Measurements from ENCODE around the gene ANKRD52. TPM values are rescaled to one million over a fixed set of nuclear protein-coding genes. Genes with fewer than 3 reads are reported as not detected.
A peak's percentile ranks its signal among the peaks of the same experiment; 100 is the strongest.

The ANKRD52 gene
- polyA plus RNA-seq, 1 donor (not counting 4 experiments of a cell fraction or from before 2014, with no cell fraction given): 14.0 TPM

DNA sequence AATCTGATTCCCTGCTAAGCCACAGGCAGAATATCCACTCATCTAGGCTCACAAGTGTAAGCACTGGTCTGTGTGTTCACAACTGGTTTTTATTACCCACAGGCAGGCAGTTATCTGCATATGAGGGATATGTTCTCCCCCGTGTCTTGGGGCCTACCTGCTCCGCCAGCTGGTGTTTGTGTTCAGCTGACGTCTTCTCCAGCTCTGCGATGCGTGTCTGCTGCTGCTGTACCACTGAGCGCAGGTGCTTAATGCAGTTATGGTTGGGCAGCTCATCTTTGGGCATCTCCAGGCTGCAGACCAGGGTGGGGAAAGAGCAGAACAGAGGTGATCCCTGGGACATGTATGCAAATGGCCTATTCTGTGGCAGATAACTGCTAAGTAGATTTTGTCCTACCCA lies 50.2 kb downstream of the ANKRD52 start:
- dilution Hi-C loops (cut with MboI; ENCODE audit: extremely low pct_ligation_motif_present, low sequenced_read_pairs): no loop called here
- no peak for FAIRE-seq
- Histone ChIP-seq H4K20me1 (ENCODE audit: control insufficient read depth, extremely low read depth, insufficient read depth, low read length) (no peaks in the 10 kb centered on the region), H3K4me1 (ENCODE audit: control insufficient read depth, extremely low read depth, insufficient read depth, low read length) (no peaks in the 10 kb centered on the region), H3K79me2 (ENCODE audit: control insufficient read depth, insufficient read depth, low read length) (no peaks in the 10 kb centered on the region), H3K9me3 (ENCODE audit: control insufficient read depth, low read depth, low read length) (no peaks in the 10 kb centered on the region), H3K36me3 (ENCODE audit: control insufficient read depth in 2 of 2, extremely low read depth in 1 of 2, insufficient read depth in 2 of 2, low read length in 2 of 2) (peaks cover 35 to 47% of the 10 kb centered on the region in 2 experiments), H3K4me2 (ENCODE audit: control insufficient read depth, extremely low read depth, insufficient read depth, low read depth, low read length) (no peak overlapping the region), H3K27me3 (ENCODE audit: control insufficient read depth, extremely low read depth, insufficient read depth, low read length) (no peaks in the 10 kb centered on the region), H3K9me1 (ENCODE audit: control insufficient read depth, extremely low read depth, insufficient read depth, low read length) (no peaks in the 10 kb centered on the region), H3K4me3 (ENCODE audit: control insufficient read depth in 2 of 3, extremely low read depth in 1 of 3, insufficient read depth in 2 of 3, low read depth in 1 of 3, low read length in 3 of 3) (no peak overlapping the region), H2AFZ (ENCODE audit: control insufficient read depth, low read length) (no peak overlapping the region), H3K27ac (ENCODE audit: control insufficient read depth, insufficient read depth, low read length) (no peak overlapping the region), H3K9ac (ENCODE audit: control insufficient read depth, extremely low read depth, insufficient read depth, low read length) (no peak overlapping the region)
- DNase-seq (ENCODE audit: low read depth, low spot score): no peak
- TF ChIP-seq, protein P1, sequence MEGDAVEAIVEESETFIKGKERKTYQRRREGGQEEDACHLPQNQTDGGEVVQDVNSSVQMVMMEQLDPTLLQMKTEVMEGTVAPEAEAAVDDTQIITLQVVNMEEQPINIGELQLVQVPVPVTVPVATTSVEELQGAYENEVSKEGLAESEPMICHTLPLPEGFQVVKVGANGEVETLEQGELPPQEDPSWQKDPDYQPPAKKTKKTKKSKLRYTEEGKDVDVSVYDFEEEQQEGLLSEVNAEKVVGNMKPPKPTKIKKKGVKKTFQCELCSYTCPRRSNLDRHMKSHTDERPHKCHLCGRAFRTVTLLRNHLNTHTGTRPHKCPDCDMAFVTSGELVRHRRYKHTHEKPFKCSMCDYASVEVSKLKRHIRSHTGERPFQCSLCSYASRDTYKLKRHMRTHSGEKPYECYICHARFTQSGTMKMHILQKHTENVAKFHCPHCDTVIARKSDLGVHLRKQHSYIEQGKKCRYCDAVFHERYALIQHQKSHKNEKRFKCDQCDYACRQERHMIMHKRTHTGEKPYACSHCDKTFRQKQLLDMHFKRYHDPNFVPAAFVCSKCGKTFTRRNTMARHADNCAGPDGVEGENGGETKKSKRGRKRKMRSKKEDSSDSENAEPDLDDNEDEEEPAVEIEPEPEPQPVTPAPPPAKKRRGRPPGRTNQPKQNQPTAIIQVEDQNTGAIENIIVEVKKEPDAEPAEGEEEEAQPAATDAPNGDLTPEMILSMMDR (optimal IDR thresholded peaks at IDR 0.05 in 1 of 3, IDR thresholded peaks at IDR 0.05 in 1 of 3, conservative IDR thresholded peaks at IDR 0.05 in 1 of 3; ENCODE audit: extremely low read depth in 1 of 3, insufficient read depth in 2 of 3, low read length in 3 of 3): no peak
- no peak for TF ChIP-seq EZH2 (IDR thresholded peaks at IDR 0.05; ENCODE audit: low read length)

DNA sequence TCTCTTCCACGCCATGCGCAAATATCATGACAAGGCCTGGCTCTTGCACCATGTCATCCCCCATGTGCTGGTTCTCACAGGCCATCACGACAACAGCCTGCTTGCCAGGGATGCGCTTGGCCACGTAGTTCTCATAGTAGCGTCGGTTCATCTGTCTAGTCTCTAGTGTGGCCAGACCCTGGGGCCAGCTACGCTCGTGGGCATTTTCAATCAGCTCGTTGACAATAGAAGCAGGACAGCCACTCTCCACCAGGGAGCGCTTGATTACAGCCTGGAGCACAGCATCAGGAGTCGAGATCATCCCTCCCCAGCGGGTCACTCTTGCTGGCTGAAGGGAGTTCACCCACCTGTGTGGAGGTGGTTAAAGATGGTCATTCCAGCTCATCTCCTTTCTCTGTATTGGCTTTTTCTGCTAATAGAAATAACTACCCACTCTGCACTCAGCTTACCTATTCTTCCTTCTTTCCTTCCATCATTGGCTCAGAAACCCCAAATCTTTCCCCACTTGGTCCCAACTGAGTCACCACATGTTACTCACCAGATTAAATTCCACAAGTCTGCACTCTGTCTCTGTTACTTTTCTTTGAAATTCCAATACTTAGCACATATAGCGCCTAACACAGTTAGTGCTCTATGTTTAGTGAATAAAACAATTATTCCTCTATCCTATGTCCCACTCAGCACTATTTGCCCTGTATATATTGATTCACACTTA lies 51.6 kb downstream of the ANKRD52 start:
- DNase-seq (ENCODE audit: low read depth, low spot score): no peak
- no peak overlapping the region for H3K9ac ChIP-seq (ENCODE audit: control insufficient read depth, extremely low read depth, insufficient read depth, low read length)
- no peaks in the 10 kb centered on the region for H3K9me3 ChIP-seq (ENCODE audit: control insufficient read depth, low read depth, low read length)
- no peak overlapping the region for H3K27ac ChIP-seq (ENCODE audit: control insufficient read depth, insufficient read depth, low read length)
- no peak overlapping the region for H3K4me3 ChIP-seq (ENCODE audit: control insufficient read depth in 2 of 3, extremely low read depth in 1 of 3, insufficient read depth in 2 of 3, low read depth in 1 of 3, low read length in 3 of 3)
- dilution Hi-C loops (cut with MboI; ENCODE audit: extremely low pct_ligation_motif_present, low sequenced_read_pairs): no loop called here
- TF ChIP-seq, protein P1 (optimal IDR thresholded peaks at IDR 0.05 in 1 of 3, IDR thresholded peaks at IDR 0.05 in 1 of 3, conservative IDR thresholded peaks at IDR 0.05 in 1 of 3; ENCODE audit: extremely low read depth in 1 of 3, insufficient read depth in 2 of 3, low read length in 3 of 3): peak; percentile 68 to 78 (median 71)
- no peak for TF ChIP-seq EZH2 (IDR thresholded peaks at IDR 0.05; ENCODE audit: low read length)
- peaks cover 26 to 43% of the 10 kb centered on the region in 2 experiments for H3K36me3 ChIP-seq (ENCODE audit: control insufficient read depth in 2 of 2, extremely low read depth in 1 of 2, insufficient read depth in 2 of 2, low read length in 2 of 2)
- no peaks in the 10 kb centered on the region for H3K27me3 ChIP-seq (ENCODE audit: control insufficient read depth, extremely low read depth, insufficient read depth, low read length)
- H2AFZ ChIP-seq (ENCODE audit: control insufficient read depth, low read length): no peak overlapping the region
- no peaks in the 10 kb centered on the region for H3K4me1 ChIP-seq (ENCODE audit: control insufficient read depth, extremely low read depth, insufficient read depth, low read length)
- no peaks in the 10 kb centered on the region for H3K79me2 ChIP-seq (ENCODE audit: control insufficient read depth, insufficient read depth, low read length)
- FAIRE-seq: no peak
- H4K20me1 ChIP-seq (ENCODE audit: control insufficient read depth, extremely low read depth, insufficient read depth, low read length): no peaks in the 10 kb centered on the region
- H3K4me2 ChIP-seq (ENCODE audit: control insufficient read depth, extremely low read depth, insufficient read depth, low read depth, low read length): no peak overlapping the region
- H3K9me1 ChIP-seq (ENCODE audit: control insufficient read depth, extremely low read depth, insufficient read depth, low read length): no peaks in the 10 kb centered on the region
